NCI-H226 (cell line): Measurements from ENCODE around the gene DLX4.

Source experiments
- DNase-seq: peaks from one replicate; pipeline ENCODE4 v3.0.0-alpha.2; 2015

Gene DLX4

DNA sequence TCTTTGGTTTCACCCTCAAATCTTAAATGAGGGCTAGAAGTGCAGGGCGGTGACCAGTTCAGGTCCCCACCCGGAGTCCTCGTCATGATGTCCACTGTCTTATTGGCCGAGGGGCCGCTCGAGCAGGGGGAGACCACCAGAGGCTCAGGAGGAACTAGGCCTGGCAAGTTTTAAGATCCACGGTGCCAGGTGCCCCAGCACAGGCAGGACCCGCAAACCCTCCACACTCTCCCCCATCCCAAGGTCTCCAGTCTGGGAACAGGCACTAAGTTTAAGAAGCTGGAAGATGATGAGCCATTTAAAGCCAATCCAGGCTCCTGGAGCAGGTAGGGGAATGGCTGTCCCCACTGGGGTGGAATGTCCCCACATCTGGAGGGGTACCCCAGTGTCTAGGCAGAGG, 21.9 kb downstream of the DLX4 start:
- no peak for DNase-seq

DNA sequence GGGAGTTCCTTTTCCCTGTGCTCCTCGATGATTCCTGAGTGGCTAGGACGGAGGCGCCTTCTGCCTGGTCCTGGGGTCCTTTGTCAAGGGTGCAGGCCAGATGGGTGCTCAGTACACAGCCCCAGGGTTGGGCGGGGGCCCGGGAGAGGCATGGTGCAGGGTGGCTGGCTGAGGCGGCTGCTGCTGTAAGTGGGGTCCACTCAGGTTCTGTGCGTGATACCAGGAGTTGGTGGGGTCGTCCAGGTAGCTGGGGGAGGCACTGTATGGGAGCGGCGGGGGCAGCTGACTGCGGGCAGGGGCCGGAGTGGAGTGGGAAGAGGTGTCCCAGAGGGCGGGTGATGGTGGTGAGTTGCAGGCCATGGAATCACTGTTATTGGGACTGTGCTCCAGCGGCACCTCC, 22.4 kb downstream of the DLX4 start:
- DNase-seq: no peak

- DNase-seq: no peak
These were observed 23.4 kb downstream of the DLX4 start for GRCh38 chr17:49992191-49992932.

DNA sequence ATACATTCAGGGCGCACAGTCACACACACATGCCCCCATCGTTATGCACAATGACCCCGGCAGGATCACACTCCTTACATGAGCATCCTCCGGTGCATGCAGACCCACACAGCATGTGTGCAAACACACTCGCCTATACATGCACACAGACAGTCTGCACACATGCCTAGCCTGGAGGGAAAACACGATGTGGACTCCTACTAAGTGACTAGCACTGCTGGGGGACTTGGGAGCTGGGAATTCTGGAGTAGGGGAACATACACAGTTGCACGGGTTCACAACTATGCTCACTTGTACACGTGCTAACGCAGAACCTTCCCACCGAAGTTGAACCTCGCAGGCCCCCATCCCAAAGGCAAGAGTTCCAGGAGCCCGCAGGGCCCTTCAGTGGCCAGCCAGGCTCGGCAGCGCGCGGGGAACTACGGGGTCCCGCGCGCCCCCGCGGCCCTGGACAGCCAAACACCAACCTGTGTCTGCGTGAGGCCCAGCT, 24.0 kb downstream of the DLX4 start:
- no peak for DNase-seq

DNA sequence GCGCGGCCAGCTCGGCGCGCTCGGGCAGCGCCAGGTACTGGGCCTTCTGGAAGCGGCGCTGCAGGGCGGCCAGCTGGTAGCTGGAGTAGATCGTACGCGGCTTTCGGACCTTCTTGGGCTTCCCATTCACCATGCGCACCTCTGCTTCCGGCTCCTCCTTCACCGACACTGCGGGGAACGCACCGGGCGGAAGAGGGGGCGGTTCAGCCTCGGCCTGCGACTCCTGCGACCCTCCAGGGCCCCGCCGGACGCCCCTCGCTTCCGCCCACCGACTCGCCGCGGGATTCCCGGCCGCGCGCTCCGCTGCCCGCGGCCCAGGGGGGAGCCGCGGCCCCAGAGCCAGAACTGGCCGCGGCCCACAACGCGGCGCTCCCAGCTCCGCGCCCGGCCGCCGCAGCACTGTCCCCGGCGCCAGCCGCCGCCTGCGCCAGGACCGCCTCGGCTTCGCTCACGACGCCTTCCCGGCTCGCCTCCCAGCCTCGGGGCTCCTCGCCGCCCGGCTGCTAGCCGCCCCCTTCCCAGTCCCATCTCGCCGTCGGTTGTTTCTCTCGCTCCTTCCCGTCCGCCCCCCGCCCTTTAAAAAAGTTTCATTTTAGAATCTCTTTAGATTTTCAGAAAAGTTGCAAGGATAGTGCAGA, 24.6 kb downstream of the DLX4 start:
- no peak for DNase-seq

- DNase-seq: no peak
These were observed 25.4 kb downstream of the DLX4 start for GRCh38 chr17:49994085-49995054.

GRCh38 chr17:49995055-49995738, 26.2 kb downstream of the DLX4 start, which contains the start of gene DLX3:
Gene DLX3 (minus strand): TSS chr17:49995224. CDS start chr17:49994998, 226 bp downstream.
- no peak for DNase-seq

DNA sequence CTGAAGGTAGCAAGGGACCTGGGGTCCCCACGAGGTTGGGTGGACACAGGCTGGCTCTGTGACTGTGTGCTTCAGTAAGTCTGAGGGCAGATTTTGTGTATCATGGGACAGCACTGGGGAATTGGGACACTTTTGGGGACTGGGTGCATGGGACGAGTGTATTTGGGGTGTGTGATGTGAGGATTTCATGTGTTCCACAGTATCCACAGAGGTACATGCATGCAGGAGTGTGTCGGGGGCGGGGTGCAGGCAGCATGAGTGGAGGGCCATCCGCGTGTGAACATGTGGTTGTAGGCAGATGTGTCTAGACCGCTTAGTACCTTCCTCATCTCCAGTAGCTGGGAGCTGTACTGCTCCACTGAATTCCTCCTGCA, 27.1 kb downstream of the DLX4 start:
- no peak for DNase-seq

GRCh38 chr17:49996495-49997300, 27.7 kb downstream of the DLX4 start:
- DNase-seq: peak; percentile 33

DNA sequence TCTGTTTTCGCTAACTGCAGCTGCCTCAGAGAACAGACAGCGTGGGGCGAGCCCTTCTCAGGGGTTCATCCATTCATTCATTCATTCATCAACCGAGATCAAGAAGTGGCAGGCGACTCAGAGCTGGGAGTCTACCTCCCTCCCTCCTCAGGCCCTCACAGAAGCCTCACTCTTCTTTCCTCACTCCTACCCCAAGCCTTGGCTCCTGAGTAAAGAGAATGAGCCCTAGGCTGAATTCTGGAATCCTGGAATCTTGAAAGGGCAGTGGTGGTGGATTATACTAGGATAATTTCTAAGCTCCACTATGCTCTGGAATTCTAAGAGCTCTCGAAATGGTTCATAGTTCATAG, 28.3 kb downstream of the DLX4 start:
- peak; percentile 58 for DNase-seq

GRCh38 chr17:49997773-49998703, 29.0 kb downstream of the DLX4 start:
- DNase-seq: peak; percentile 70

- no peak for DNase-seq
These were observed 30.0 kb downstream of the DLX4 start for GRCh38 chr17:49998836-49999511.

- no peak for DNase-seq
These were observed 34.9 kb downstream of the DLX4 start for GRCh38 chr17:50003911-50004310.

DNA sequence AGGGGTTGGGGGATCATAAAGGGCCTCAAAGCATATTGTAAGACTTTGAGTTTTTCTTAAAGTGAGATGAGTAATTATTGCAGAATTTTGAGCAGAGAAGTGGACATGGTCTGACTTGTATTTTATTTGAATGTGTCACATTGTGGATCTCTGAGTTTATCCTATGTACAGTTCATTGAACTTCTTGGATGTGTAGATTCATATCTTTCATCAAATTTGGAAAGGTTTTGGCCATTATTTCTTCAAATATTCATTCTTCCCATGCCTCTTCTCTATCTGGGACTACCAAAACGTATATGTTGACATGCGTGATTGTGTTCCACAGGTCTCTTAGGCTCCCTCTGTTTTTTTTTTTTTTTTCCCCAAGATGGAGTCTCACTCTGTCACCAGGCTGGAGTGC, 40.3 kb downstream of the DLX4 start:
- no peak for DNase-seq

- no peak for DNase-seq
These were observed 44.1 kb downstream of the DLX4 start for GRCh38 chr17:50013079-50013478.

DNA sequence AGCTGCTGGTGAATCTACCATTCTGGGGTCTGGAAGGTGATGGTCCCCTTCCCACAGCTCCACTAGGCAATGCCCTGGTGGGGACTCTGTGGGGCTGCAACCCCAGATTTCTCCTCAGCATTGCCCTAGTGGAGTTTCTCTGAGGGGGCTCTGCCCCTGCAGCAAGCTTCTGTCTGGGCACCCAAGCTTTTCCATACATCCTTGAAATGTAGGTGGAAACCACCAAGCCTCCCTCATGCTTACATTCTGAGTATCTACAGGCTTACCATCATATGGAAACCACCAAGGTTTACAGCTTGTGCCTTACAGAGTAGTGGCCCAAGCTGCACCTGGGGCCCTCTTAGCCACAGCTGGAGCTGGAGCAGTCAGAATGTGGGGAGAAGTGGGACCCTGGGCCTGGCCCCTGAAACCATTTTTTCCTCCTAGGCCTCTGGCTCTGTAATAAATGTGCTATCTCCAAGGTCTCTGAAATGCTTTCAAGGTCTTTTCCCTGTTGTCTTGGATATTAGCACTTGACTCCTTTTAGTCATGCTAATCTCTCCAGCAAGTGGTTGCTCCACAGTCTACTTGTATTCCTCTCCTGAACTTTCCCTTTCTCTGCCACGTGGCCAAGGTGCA, 45.6 kb downstream of the DLX4 start:
- no peak for DNase-seq

DNA sequence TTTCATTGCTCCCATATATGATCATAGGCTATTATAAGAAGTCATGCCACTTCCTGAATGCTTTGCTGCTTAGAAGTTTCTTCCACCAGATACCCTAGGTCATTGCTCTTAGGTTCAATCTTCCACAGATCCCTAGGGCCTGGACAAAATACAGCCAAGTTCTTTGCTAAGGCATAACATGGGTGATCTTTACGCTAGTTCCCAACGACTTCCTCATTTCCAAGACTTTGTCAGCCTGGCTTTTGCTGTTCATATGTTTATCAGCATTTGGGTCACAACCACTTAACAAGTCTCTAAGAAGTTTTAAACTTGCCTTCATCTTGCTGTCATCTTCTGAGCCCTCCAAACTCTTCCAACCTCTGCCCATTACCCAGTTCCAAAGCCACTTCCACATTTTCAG, 46.2 kb downstream of the DLX4 start:
- no peak for DNase-seq

DNA sequence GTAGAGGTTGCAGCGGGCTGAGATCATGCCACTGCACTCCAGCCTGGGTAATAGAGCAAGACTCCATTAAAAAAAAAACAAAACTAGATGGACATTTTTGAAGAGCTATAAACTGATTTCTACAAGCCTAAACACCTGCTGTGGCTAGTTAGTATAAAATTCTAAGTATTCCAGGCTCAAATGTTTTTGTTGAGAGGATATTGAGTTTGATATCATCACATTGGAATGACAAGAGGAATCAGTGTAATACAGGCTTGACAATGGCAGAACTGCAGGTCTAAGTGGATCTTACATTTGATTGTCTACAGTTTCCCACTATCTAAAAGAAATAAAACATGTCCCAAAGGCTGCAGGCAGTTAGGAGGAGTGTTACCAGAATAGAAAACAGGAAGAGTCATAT, 49.9 kb downstream of the DLX4 start:
- DNase-seq: no peak

- DNase-seq: no peak
These were observed 52.0 kb downstream of the DLX4 start for GRCh38 chr17:50020841-50021599.
